K562 (cell line): ENCODE data around the gene GPHA2.

Experiments
- CBX3 ChIP-seq, 2 experiments: IDR thresholded peaks; 1 replicate in 1 of 2; 2 replicates in 1 of 2; pipeline ENCODE4 v1.6.1; 2012; ENCODE audit warnings: inconsistent platforms in 2 of 2, low read length in 2 of 2, borderline replicate concordance in 1 of 2, control low read depth in 1 of 2
- CTCF ChIP-seq, 3 experiments: IDR thresholded peaks in 2 of 3; conservative IDR thresholded peaks in 1 of 3; 2 replicates each; pipeline ENCODE4 v1.5.1; 2011 to 2012; ENCODE audit warnings: low read length in 3 of 3, mild to moderate bottlenecking in 3 of 3, control low read depth in 2 of 3, improper control_type of control experiment in 1 of 3, inconsistent platforms in 1 of 3, low read depth in 1 of 3, mixed read lengths in 1 of 3, moderate library complexity in 1 of 3; ENCODE audit not compliant: insufficient read depth in 2 of 3
- GTF2F1 ChIP-seq: IDR thresholded peaks from 2 replicates; pipeline ENCODE4 v1.6.1; 2011; ENCODE audit warnings: low read depth, low read length, improper control_type of control experiment
- PATZ1 ChIP-seq: fragments of 250-450 bp; sonication (Bioruptor Pico); IDR thresholded peaks from 2 replicates; pipeline ENCODE4 v1.5.0; 2020; ENCODE audit warnings: mild to moderate bottlenecking, borderline replicate concordance
- POLR2AphosphoS2 ChIP-seq: IDR thresholded peaks from 2 replicates; pipeline ENCODE4 v1.6.1; 2012; ENCODE audit warnings: low read length, improper control_type of control experiment
- RNF2 ChIP-seq: sonication (generic); IDR thresholded peaks from 2 replicates; pipeline ENCODE4 v1.6.1; 2016

- TF ChIP-seq CTCF (IDR thresholded peaks at IDR 0.05 in 2 of 3, conservative IDR thresholded peaks at IDR 0.05 in 1 of 3; ENCODE audit: insufficient read depth in 2 of 3, low read depth in 1 of 3, low read length in 3 of 3) = no peak
- TF ChIP-seq RNF2 = no peak
- TF ChIP-seq PATZ1 (CRISPR knock-in tag) = no peak
- TF ChIP-seq GTF2F1 = no peak
- TF ChIP-seq CBX3 (IDR thresholded peaks at IDR 0.05; ENCODE audit: borderline replicate concordance in 1 of 2, low read length in 2 of 2) = no peak
- TF ChIP-seq POLR2AphosphoS2 = no peak
Measured at GRCh38 chr11:64897381-64898075, 38.2 kb downstream of the GPHA2 start.
